SU-DHL-6 (cell line): ENCODE data around the gene PNMT.
A peak's percentile ranks its signal among the peaks of the same experiment; 100 is the strongest.

Experiments used
- CTCF ChIP-seq: fragments of 200-600 bp; sonication (generic); IDR thresholded peaks from one replicate; pipeline ENCODE4 v1.5.1; 2017; ENCODE audit warnings: antibody characterized with exemption, mild to moderate bottlenecking, low read length, moderate library complexity; ENCODE audit not compliant: insufficient read depth, poor library complexity, severe bottlenecking
- EZH2phosphoT487 ChIP-seq: fragments of 200-600 bp; sonication (generic), shearing (Covaris generic); conservative IDR thresholded peaks from 2 replicates; pipeline ENCODE4 v1.6.1; 2018; ENCODE audit warnings: mild to moderate bottlenecking, antibody characterized with exemption, low read length, moderate library complexity, mixed read lengths

- TF ChIP-seq CTCF (peak; percentile 93), EZH2phosphoT487 (no peak)
Measured at GRCh38 chr17:39623356-39623950, 44.8 kb upstream of the PNMT start.
